NCI-H524 (cell line): Measurements from ENCODE around the gene MEF2A.
"Not testable (repeated sequence)": the region's sequence is repeated elsewhere in the genome, so short reads cannot be mapped to it uniquely, and the experiment has no call there.

Source experiments
- DNase-seq, 2 experiments: peaks; one replicate each; lab custom pipeline; 2025; lab: John Stamatoyannopoulos, UW

Gene MEF2A

GRCh38 chr15:99565299-99566156 lies at the start of gene MEF2A:
Gene MEF2A, plus strand, starts transcription at chr15:99565984. Its CDS starts 67,136 bp downstream, at chr15:99633120.
- peak; percentile 74 to 94 for DNase-seq

DNA sequence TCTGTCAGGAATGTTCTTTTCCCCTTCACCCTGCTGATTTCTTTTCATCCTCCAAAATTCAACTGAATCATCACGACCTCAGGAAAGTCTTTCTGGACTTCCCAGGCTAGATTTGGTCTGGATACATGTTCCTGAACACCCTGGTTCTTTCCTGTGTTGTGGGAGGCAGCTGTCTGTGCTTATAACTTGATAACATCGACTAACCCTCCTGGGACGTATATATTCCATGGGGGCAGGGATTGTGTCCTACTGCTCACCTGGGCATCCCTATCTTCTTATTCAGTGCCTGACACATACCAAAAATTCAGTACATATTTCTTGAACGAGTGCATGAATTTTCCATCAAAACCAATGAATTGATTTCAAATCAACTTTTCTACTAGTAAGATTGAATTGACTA lies 47.6 kb upstream of the MEF2A start:
- no peak for DNase-seq

- DNase-seq, result not testable (repeated sequence)
Observed at GRCh38 chr15:99519366-99519765, 46.4 kb upstream of the MEF2A start.

- no peak for DNase-seq
Observed at GRCh38 chr15:99522288-99522687, 43.5 kb upstream of the MEF2A start.

- no peak for DNase-seq
Observed at GRCh38 chr15:99526176-99526575, 39.6 kb upstream of the MEF2A start.

DNA sequence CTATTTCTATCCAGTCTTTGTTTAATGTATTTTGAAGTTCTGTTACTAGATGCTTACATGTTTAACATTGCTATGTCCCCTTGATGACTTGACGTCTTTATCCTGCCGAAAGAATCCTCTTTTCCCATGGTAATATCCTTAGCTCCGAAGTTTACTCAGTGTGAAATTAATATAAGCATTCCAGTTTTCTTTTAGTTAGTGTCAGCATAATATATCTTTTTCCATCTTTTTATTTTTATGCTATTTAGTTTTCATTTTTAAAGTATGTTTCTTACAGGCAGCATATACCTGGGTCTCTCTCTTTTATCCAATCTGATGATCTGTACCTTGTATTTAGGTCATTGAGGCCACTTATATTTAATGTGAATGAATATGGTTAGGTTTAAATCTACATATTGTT lies 39.1 kb upstream of the MEF2A start:
- no peak for DNase-seq

GRCh38 chr15:99536422-99537040 lies 29.3 kb upstream of the MEF2A start:
- DNase-seq, result no peak

DNA sequence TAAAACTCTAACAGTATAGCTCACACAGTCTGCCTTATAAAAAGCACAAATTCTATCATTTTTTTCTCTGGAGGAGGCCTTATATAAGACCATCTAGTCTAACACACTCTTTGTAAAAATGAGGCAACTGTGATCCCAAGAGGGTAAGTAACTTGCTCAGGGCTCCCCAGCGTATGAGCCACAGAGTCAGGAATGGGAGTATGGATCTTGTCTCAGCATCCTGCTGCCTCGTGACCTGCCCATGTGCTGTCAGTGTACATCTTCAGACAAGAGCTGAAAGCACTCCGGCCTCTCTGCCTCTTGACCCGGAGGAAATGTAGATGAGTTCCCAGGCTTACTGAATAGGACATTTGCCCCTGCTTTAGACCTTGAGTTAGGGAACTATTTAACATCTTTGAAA lies 28.4 kb upstream of the MEF2A start:
- no peak for DNase-seq

- no peak for DNase-seq
Observed at GRCh38 chr15:99538261-99538660, 27.5 kb upstream of the MEF2A start.

DNA sequence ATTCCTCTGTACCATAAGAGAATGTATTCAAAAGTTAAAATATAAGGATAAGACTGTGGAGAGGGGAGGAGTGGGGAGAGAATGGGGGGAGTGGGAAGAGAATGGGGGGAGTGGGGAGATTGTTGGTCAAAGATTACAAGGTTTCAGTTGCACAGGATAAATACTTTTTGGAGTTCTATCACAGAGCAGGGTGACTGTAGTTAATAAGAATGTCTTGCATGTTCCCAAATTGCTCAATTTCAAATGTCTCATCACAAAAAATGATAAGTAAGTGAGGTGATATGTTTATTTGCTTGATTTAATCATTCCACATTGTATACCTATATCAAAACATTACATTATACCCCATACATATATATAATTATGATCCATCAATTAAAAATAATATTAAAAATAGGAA lies 23.0 kb upstream of the MEF2A start:
- DNase-seq, result no peak

- peak; percentile 25 to 65 for DNase-seq
Observed at GRCh38 chr15:99545605-99546004, 20.2 kb upstream of the MEF2A start.

GRCh38 chr15:99546441-99547100 lies 19.2 kb upstream of the MEF2A start:
- DNase-seq, result no peak

DNA sequence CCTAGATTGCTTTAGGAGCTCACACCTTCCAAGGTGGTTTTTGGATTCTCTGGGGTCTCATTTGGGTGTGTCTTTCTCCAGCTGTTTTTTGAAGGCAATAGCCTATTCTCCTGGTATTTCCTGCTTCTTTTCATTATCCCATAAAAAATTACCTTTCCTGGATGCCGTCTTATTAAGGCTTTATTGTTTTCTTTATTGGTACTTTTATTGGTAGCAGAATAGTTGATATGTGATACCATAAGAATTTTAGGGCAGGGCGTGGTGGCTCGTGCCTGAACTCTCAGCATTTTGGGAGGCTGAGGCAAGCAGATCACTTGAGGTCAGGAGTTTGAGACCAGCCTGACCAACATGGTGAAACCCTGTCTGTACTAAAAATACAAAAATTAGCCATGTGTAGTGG lies 18.3 kb upstream of the MEF2A start:
- DNase-seq, result no peak

GRCh38 chr15:99550077-99550476 lies 15.7 kb upstream of the MEF2A start:
- no peak for DNase-seq

GRCh38 chr15:99552111-99552510 lies 13.7 kb upstream of the MEF2A start:
- no peak for DNase-seq

- DNase-seq, result no peak
Observed at GRCh38 chr15:99554880-99555488, 10.8 kb upstream of the MEF2A start.

DNA sequence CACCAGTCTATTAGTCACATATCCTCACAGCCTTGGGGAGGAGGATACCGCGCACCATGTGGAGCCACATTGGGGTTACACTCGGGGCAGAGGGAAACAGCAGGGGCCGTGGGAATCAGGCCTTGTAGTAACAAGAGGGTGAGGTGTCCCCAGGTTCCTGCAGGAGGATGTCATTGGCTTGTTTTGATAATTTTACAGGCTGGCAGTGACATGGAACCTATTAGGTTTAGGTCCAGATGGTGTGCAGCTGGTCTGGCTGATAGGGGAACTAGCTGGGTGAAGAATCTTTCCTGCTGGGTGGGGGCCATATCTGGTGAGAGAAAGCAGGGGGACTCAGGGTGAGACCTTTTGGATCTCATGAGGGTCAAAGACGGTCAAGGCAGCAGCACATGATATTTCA lies 9.8 kb upstream of the MEF2A start:
- DNase-seq, result peak; percentile 45 to 84

- no peak for DNase-seq
Observed at GRCh38 chr15:99556578-99556977, 9.2 kb upstream of the MEF2A start.

- DNase-seq, result no peak
Observed at GRCh38 chr15:99558084-99558483, 7.7 kb upstream of the MEF2A start.

DNA sequence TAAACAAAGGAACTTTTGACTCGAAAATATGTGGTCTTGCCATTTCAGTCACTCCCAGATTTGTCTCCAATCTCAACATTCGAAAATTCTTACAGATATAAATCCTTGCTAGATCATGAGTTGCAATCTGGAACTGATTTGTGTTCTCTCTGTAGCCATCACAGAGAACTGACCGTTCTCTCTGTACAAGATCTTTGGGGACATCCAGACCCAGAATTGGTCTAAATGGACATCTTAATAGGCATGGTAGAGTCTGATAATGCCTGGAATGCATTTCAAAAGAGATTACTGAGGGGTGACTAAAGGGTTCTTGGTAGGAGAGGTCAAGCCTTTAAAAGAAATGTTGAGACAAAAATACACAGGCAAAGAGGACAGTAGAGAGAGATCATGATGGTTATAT lies 7.2 kb upstream of the MEF2A start:
- no peak for DNase-seq

- no peak for DNase-seq
Observed at GRCh38 chr15:99561476-99562230, 4.1 kb upstream of the MEF2A start.

DNA sequence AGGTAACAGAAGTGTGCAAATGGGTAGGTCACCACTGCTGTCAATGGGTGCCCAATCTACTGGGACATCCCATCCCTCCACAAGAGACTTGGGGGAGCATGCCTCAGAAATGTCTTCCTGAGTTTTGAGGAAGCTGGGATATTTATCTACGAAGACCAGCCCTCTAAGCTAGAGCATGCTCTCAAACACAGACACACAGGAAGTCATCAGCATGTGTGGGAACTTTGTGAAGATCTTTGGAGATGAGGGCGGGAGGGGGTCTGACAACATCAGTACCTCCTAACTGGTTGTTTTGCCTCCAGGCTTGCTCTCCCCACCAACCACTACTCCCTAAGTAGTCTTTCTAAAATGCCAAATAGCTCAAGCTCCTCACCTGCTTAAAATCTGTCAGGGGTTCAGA lies 3.5 kb upstream of the MEF2A start:
- no peak for DNase-seq
